Endothelial cell of umbilical vein (primary cell): ENCODE data around the gene OLFM2.

ENCODE experiments used
- CTCF ChIP-seq, 2 donors: IDR thresholded peaks; 1 replicate in 1 of 2; 2 replicates in 1 of 2; pipeline ENCODE4 v1.5.1; 2011; ENCODE audit warnings: low read length in 2 of 2, mild to moderate bottlenecking in 2 of 2, moderate library complexity in 2 of 2, control low read depth in 1 of 2, inconsistent platforms in 1 of 2, low read depth in 1 of 2; ENCODE audit not compliant: insufficient read depth in 1 of 2; ENCODE audit errors: extremely low read depth in 1 of 2
- EZH2 ChIP-seq: IDR thresholded peaks from 2 replicates; pipeline ENCODE4 v1.6.1; 2012; ENCODE audit warnings: borderline replicate concordance, low read depth, mild to moderate bottlenecking, moderate library complexity, low read length, inconsistent platforms; ENCODE audit not compliant: severe bottlenecking
- JUN ChIP-seq: IDR thresholded peaks from 2 replicates; pipeline ENCODE4 v1.6.1; 2011; ENCODE audit warnings: borderline replicate concordance, low read depth; ENCODE audit not compliant: insufficient read length, insufficient read depth
- MYC ChIP-seq: IDR thresholded peaks from one replicate; pipeline ENCODE4 v1.6.1; 2011; ENCODE audit warnings: mild to moderate bottlenecking, low read depth, low read length
- POLR2A ChIP-seq: IDR thresholded peaks from 2 replicates; pipeline ENCODE4 v1.6.1; 2012; ENCODE audit warnings: low read depth, mild to moderate bottlenecking, control low read depth, low read length
- POLR2AphosphoS5 ChIP-seq: IDR thresholded peaks from 2 replicates; pipeline ENCODE4 v1.6.1; 2012; ENCODE audit warnings: low read depth, mild to moderate bottlenecking, control low read depth, low read length, moderate library complexity; ENCODE audit not compliant: insufficient read depth

DNA sequence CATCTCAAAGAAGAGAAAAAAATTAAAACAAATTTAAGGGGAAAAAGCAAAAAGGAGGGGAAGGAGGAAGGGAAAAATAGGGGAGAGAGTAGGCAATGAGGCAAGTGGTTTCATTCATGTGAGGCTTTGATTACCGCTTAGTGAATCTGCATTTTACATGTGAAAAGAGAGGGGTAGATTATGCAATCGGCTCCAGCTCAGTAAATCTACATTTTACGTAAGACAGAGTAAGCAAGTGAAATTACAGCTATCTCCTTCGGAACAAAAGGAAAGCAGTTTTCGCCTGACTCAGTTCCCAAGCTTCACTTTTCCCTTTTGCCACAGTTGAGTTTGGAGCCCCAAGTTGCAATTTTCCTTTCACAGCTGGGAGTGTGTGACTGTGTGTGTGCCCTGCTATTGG is 16.0 kb upstream of the OLFM2 start:
- TF ChIP-seq CTCF (IDR thresholded peaks at IDR 0.05; ENCODE audit: extremely low read depth in 1 of 2, insufficient read depth in 1 of 2, low read depth in 1 of 2, low read length in 2 of 2), result no peak
- TF ChIP-seq POLR2A, result no peak
- TF ChIP-seq JUN, result no peak
- TF ChIP-seq MYC, result no peak
- TF ChIP-seq EZH2, result no peak
- TF ChIP-seq POLR2AphosphoS5, result no peak
